GM21737 (cell line): ENCODE results near the gene TMEM175.
"Not testable (repeated sequence)": the region's sequence is repeated elsewhere in the genome, so short reads cannot be mapped to it uniquely, and the experiment has no call there.

Source experiments
- ATAC-seq: cut with Tn5 transposase; IDR thresholded peaks from one replicate; pipeline ENCODE4 v1.9.1; 2021; ENCODE audit warnings: mild to moderate bottlenecking, moderate library complexity; ENCODE audit not compliant: unreplicated experiment

TMEM175 gene

DNA sequence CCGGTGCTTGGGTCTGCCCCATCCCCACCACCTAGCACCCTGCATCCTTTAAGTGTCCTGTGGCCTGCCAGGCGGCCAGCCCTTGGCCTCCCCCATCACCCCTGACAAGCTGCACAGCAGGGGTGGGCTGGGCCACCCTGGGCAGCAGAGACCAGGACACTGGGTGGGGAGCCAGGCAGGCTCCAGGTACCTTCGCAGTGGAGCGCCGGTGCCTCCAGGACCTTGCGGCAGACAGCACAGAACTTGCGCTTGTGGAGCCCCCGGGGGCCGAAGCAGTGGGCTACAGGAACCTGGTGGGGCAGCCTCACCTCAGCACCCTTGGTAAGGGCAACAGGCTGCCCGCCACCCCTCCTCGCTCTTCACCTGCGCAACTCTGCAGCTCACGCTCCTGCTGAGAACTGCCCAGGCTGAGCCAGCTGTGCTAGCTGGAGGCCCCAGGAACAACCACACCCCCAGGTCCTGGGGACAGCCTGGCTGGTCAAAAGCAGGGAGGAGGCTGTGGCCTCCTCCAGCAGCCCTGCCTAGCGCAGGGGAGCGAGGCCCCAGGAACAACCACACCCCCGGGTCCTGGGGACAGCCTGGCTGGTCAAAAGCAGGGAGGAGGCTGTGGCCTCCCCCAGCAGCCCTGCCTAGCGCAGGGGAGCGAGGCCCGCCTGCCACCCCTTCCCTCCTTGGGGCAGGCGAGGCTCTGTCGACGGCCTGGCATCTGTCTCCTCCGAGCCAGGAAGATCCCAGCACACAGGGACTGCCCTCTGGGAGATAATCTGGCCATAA is 36.5 kb downstream of the TMEM175 start:
- ATAC-seq = no peak

DNA sequence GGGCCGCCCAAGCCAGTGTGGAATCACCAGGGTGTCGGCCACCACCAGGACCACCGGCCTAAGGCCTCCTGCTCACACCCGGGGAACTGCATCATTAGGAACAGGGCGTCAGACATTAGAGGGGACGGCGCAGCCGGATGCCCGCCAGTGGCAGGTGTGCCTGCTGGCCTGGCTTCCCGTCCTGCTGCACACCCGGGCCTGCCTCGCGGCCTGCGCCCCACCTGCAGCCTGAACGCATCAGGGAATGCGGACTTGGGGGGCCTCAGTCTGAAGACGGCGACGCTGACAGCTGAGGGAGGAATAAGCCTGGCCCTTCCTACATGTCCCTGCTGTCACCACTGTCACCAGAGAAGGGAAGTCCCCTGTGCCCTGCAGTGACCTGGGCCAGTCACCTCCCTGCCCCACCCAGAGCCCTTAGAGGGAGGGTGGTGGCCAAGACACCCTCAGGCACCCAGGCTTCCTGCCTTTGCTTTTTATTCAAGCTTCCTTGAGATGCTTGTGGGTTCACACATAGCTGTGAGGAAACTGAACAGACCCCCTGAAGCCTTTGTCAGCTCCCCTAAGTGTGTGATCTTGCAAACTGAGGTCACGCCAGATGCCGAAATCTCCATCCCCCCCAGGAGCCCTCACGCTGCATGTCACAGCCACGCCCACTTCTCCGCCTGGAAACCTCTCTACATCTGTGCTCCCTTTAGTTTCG is 37.9 kb downstream of the TMEM175 start:
- ATAC-seq = no peak

DNA sequence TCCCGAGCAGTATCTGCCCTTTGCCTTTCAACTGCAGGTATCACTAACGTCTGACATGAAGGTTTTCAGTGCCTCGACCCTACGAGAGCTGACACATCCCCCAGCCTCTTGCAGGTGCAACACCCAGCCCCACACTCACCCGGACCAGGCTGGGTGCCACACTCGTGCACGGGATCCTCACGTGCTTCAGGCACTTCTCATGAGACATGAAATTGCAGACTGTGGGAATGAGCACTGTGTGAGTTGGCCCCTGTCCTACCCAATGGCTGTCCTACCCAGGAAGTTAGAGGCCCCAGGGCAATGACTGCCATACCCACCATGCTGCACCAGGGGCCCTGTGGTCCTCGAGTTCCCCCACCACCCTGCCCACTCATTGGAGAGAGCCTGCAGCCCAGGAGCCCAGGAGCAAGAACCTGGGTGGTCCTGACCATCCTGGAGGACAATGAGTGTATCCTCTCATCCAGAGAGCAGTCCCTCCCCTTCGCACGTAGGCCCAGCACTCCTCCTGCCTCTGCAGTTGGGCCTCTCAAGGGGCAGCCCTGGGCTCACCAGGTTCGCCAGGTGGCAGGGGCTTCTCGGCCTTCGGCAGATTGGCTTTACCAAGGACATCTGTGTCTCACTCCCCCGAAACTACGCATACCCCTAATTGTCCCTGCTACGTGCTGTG is 38.7 kb downstream of the TMEM175 start:
- no peak for ATAC-seq

DNA sequence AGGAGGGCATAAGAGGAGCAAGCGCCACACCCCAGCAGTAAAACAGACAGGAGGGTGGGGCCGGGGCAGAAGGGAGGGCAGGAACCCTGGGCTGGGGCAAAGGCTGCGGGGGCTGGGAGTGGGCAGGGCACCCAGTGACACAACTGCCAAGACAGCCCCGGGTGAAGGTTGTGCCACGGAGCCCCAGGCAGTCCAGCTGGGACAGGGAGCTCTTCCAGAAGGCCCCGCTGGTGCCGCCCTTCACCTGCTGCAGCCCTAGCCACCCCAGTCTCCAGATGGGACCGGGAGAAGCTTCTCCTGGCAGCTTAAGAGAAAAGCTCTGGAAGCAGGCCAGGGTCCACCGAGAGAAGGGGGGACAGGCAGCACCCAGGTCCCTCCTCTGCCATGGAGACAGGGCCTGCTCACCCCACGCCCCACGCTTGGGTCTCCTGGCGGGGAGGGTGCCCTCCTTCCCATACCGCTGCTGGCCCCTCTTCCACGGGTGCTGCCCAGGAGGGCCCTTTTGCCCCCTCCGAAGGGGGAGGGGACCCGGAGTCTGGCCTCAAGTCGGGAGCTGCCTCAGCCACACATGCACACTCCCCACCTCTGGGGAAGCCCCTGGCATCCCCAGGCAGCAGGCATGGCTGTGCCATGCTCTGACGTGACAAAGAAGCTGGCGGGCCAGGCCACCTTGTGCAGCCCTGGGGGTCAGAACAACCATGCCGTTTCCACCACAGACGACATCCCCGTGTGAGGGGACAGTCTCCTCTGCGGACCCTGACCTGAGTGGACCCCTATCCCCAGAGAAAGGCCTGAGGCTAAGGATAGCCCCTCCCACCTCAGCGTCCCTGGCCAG is 39.6 kb downstream of the TMEM175 start:
- no peak for ATAC-seq

DNA sequence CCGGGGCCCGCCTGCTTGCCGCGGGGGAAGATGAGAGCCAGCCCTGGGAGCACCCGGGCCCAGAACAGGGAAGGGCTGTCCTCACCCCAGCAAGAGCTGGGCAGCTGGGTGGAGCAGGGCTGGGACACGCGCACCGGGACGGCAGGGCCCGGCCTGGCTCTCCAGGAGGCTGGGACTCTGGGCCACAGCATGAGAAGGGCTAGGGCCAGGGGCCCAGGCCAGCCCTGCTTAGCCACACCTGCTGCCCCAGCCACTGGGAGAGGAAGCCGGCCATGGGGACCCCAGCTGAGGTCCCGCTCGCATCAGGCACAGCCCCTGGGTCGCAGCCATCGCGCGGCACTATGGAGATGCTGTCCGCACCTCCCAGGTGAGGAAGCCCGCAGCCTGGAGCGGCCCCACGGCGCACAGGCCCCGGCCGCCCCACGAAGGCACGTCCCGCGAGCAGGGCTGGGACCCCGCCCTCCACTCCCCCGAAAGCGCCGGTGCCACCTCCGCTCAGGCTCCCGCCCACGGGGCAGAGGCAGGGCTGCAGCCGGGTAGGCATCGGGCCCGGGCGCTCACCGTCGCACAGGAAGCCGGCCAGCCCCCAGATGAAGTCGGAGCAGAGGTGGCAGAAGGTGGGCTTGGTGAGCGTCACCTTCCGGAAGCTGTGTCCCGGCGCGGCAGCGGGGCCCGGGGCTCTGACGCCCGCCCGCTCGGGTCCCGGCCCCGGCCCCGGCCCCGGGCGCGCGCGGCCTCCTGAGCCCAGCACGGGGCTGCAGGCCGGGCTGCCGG is 40.6 kb downstream of the TMEM175 start:
- ATAC-seq = peak; percentile 33

DNA sequence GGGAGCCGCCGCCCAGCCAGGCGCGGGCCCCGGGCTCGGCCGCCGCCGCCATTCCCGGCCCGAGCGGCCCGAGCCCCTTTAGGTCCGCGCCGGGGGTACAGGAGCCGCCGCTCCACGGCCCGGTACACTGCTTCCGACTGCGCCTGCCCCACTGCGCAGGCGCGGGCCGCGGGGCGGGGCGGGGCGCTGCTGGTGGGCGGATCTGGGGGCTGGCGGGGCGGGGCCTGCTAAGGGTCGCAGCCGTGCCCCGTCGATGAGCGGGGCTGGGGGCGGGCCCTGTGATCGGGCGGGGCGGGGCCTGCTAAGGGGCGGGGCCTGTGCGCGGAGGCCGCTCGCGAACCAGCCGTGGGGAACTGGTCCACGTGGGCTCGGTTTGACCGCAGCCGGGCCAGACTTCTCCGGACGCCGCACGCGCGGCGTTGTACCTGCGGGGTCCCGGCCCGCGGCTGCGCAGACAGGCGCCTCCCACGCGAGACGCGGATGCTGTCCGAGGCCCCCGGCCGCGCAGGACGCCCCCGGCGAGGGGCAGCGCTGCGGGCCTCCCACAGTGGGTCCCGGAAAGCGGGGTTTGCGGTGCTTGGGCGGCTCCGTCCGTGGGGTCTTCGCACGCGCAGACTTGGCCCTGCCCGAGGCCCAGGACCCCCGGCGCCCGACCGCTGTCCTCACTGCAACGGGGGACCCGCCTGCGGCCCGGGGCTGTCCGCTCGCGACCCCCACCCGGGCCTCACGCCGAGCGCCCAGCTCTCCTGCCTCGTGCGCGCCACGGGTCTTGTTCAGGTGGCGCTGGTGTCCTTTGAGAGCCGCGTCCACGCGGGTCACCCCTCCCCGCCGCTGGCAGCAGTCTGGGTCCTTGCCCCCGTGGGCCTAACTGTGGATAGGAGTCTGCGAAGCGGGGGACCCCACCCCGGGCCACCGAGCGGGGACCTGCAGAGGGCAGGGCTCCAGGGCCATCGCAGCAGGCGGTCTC is 41.5 kb downstream of the TMEM175 start, which contains the start of gene DGKQ:
TSS of gene DGKQ (minus strand) at position 139 of the 967 bp plus-strand sequence. CDS start at position 52, 87 bp downstream.
- peak; percentile 81 for ATAC-seq

DNA sequence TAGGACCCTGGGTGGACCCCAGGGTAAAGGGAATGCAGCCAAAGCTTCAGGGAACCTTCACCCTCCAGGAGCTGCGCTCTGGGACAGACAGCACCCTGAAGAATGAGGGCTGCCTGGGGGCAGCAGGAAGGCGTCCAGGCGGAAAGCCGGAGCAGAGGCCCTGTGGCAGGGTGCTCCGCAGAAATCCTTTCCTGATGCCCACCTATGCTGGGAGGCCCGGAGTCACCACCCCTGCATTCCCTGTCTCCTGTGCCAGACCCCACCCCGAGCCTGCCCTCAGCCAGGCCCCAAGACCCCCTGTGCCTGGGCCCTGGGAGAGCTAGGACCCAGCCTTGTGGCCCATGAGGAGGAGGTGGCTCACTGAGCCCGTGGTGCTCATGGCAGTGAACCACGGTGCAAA is 42.4 kb downstream of the TMEM175 start:
- no peak for ATAC-seq

DNA sequence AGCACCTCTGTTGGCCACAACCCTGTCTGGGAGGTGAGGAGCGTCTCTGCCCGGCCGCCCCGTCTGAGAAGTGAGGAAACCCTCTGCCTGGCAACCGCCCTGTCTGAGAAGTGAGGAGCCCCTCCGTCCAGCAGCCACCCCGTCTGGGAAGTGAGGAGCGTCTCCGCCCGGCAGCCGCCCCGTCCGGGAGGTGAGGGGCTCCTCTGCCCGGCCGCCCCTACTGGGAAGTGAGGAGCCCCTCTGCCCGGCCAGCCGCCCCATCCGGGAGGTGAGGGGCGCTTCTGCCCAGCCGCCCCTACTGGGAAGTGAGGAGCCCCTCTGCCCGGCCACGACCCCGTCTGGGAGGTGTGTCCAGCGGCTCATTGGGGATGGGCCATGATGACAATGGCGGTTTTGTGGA is 43.8 kb downstream of the TMEM175 start:
- not testable (repeated sequence) for ATAC-seq

DNA sequence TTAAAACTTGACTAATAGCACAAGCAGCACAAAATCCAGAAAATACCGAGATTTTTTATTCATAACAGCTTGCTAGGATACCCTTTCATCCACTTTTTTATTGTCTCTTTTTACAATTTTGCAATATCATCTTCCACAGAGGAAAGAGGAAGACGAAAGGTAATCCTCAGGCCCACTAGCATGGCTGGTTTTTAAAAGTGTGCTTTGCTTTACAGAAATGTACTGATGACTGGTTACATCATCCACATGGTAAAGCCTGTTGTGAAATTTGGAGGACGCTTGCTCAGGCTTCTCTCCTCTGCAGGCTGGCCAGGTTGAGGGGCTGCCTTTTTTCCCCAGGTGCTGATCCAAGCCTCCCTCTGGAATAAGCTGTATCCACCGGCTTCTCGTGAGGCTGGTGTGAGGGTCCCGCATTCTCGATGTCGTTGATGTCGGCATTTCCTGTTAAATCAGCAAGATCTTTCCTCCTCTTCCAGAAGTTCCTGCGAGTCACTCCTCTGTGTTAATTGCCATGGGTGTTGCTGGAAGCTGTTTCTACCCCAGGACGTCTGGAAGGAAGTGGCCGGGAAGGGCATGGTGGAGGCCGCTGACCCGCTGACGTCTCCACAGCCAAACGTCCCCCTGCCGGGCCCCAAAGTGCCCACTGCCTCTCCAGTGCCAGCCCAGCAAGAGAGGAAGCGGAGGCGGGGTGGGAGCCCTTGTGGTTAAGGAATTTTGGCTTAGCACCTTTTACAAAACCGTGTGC is 46.9 kb downstream of the TMEM175 start:
- ATAC-seq = no peak

DNA sequence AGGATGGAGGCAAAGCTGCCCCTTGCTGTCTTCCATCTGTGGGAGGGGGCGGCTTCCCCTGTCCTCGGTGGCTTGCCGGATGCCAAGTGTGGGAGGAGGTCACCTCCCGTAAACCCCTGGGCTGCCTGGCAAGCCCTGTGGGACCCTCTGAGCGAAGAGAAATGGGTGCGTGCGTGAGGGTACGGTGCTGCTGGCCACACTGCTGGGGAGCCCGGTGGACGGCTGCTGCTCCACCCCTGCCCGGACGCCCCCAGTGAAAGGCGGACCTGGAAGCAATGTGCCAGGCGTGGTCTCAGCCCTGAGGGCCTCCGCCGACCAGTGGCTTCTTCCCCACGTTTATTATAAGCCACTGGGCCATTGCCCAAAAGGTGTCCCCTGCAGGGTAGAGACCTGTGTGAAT is 50.0 kb downstream of the TMEM175 start:
- ATAC-seq = no peak

DNA sequence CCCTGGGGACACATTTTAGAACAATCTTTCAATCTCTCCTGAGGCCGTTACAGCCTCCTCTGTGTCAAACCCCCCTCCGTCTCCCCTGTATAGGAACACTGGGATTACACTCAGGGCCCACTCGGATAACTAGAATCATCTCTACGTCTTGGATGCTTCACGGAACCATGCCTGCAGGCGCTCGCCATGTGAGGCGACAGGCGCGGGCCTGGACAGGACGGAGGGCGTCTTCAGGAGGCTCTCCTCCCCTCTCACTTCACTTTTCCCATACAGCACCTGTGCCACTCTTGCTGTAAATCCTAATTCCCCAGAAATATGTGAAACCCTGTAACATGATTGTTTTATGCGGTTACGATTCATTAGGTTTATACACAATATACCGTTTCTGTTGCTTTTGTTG is 50.6 kb downstream of the TMEM175 start:
- no peak for ATAC-seq

DNA sequence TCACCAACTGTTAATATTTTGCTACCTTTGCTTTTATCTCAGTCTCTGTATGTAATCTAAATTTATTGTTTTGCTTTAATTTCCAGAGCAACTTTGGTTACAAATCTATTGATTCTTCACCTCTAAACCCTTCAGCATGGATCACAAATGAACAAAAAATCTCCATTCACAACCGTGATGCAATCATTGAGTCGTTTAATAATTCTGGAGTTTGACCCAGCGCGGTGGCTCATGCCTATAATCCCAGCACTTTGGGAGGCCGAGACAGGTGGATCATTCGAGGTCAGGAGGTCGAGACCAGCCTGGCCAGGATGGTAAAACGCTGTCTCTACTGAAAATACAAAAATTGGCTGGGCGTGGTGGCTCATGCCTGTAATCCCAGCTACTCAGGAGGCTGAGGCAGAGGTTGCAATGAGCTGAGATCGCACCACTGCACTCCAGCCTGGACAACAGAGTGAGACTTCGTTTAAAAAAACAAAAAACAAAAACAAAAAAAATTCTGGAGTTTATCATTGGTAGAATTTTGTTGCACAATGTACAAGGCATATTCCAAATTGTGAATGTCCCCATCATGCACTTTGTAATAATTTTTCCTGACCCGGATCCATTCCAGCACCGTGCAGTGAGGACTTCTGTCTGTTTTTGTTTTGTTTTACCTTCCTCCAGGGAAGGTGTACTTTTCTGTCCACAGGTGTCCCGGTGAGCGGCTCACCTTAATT is 52.2 kb downstream of the TMEM175 start:
- no peak for ATAC-seq

DNA sequence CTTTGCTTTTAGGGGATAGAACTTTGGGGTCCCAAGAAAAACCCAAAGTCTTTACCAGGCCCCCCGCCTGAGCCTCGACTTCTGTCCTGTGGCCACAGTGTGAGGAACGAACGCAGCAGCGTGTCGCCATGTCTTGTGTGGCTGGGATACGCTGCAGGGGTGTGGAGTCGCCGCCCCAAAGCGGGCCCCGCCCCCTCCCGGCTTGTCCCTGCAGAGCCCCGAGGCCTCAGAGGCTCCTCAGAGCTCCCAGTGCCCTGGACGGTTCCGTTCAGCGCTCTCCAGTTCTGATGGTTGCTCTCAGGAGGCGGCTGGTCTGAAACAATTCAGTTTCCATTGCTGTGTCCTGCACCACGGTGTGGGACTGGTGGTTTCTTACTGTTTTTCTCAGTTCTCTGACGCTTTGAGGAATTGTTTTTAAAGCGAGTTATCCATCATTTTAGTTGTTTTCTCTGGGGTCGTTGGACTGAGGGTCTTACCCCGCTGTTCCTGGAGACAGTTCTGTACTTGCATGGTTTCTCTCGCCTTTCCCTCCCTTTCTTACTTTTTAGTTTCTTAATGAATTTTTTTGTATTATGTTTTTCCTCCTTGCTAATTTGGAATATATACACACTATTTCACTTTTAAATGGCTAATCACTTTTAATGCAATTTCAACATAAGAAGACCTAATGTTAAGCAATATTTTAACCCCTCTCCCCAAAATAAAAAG is 53.0 kb downstream of the TMEM175 start:
- ATAC-seq = no peak

DNA sequence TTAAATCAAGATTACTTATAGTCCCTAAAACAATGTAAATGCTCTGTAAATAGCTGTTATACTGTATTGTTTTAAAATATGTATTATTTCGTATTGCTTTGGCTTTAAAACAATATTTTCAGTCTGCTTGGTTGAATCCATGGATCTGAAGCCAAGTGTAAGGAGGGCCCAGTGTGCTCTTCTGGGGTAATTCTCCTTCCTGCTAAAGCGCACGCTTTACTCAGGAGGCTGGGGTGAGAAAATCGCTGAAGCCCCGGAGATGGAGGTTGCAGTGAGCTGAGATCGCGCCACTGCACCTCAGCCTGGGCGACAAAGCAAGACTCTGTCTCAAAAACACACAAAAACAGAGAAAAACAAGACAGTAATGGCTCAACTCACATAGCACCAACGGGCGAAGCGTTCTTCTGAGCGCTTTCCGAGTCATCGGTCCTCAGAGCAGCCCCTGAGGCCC is 54.2 kb downstream of the TMEM175 start:
- ATAC-seq = no peak

DNA sequence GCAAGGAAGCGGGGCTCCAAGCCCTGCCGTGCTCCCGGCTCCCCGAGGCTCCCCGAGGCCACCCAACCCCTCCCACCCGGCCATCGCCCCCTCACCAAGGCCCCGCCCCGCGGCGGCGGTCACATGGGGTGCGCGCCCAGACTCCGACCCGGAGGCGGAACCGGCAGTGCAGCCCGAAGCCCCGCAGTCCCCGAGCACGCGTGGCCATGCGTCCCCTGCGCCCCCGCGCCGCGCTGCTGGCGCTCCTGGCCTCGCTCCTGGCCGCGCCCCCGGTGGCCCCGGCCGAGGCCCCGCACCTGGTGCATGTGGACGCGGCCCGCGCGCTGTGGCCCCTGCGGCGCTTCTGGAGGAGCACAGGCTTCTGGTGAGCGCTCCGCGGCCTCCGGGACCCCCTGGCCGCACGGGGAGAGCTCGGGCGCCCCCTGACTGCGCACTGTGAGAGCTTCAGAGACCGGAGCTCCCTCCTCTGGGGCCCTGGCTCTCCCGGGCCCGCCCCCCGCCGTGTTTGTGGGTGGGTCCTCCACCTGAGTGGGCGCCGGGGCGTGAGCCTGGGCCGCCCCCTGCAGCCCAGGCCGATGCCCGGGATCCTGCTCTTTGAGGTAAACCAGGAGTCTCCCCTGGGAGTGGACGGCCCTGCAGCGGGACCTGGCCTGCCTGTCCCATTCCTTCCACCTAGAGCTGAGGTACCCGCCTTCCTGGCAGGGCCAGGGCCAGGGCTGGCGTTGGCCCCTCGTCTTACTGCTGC is 54.8 kb downstream of the TMEM175 start, which contains the start of gene IDUA:
TSS of gene IDUA (plus strand) at position 166 of the 745 bp plus-strand sequence. CDS start at position 207, 41 bp downstream.
- peak; percentile 68 for ATAC-seq
